GM23248 (cell line): Measurements from ENCODE around the gene PRXL2A.

Source experiments
- EZH2 ChIP-seq: fragments of 200-600 bp; sonication (generic); IDR thresholded peaks from 2 replicates; pipeline ENCODE4 v1.6.1; 2018; ENCODE audit warnings: antibody characterized with exemption, mild to moderate bottlenecking; ENCODE audit not compliant: insufficient read depth, poor library complexity, severe bottlenecking
- EZH2phosphoT487 ChIP-seq: fragments of 200-600 bp; sonication (generic); IDR thresholded peaks from 2 replicates; pipeline ENCODE4 v1.6.1; 2018; ENCODE audit warnings: antibody characterized with exemption, moderate library complexity, mild to moderate bottlenecking, low read depth; ENCODE audit not compliant: insufficient read depth

GRCh38 chr10:80464557-80465450 lies 56.5 kb downstream of the PRXL2A start:
- TF ChIP-seq EZH2phosphoT487 (no peak), EZH2 (no peak)
